HepG2 (cell line): ENCODE measurements around the gene GDF7. TPM values are rescaled to one million over a fixed set of nuclear protein-coding genes. Genes with fewer than 3 reads are reported as not detected.

Source experiments
- DR1 ChIP-seq: sonication (generic); formaldehyde crosslinking; IDR thresholded peaks from 2 replicates; pipeline ENCODE4 v1.8.0; 2021; ENCODE audit warnings: mild to moderate bottlenecking, missing genetic modification reagents, inconsistent platforms
- GLI4 ChIP-seq: sonication (generic); formaldehyde crosslinking; IDR thresholded peaks from 2 replicates; pipeline ENCODE4 v1.5.1; 2020; ENCODE audit warnings: missing genetic modification reagents, mild to moderate bottlenecking, moderate library complexity, borderline replicate concordance
- KAT8 ChIP-seq: IDR thresholded peaks from 2 replicates; pipeline ENCODE4 v1.6.1; 2016; ENCODE audit warnings: missing genetic modification reagents, missing compliant biosample characterization
- LCORL ChIP-seq, 2 experiments: fragments of 450-650 bp in 1 of 2; sonication (generic) in 1 of 2; formaldehyde crosslinking in 1 of 2; IDR thresholded peaks; 2 replicates each; pipeline versions ENCODE4 v1.5.0 to v1.6.1; 2017 to 2020; ENCODE audit warnings: antibody characterized with exemption in 1 of 2, missing genetic modification reagents in 1 of 2
- MAFF ChIP-seq: IDR thresholded peaks from 2 replicates; pipeline ENCODE4 v1.6.1; 2011; ENCODE audit warnings: low read depth, low read length, improper control_type of control experiment
- MED1 ChIP-seq: sonication (generic); formaldehyde crosslinking; IDR thresholded peaks from 2 replicates; pipeline ENCODE4 v1.4.0; 2020; ENCODE audit warnings: missing genetic modification reagents
- MED8 ChIP-seq: sonication (generic); formaldehyde crosslinking; IDR thresholded peaks from 2 replicates; pipeline ENCODE4 v1.8.1; 2023; ENCODE audit warnings: mild to moderate bottlenecking, missing genetic modification reagents; ENCODE audit not compliant: insufficient replicate concordance
- NFIB ChIP-seq: sonication (generic); formaldehyde crosslinking; IDR thresholded peaks from 2 replicates; pipeline ENCODE4 v1.9.0; 2021; ENCODE audit warnings: missing genetic modification reagents, mild to moderate bottlenecking, borderline replicate concordance
- NR3C1 ChIP-seq: sonication (generic); formaldehyde crosslinking; IDR thresholded peaks from 2 replicates; pipeline ENCODE4 v1.4.0; 2020; ENCODE audit warnings: missing genetic modification reagents
- ZBTB4 ChIP-seq: sonication (generic); formaldehyde crosslinking; IDR thresholded peaks from 2 replicates; pipeline ENCODE4 v1.4.0; 2020; ENCODE audit warnings: missing genetic modification reagents, mild to moderate bottlenecking, borderline replicate concordance
- ZFP37 ChIP-seq: sonication (generic); formaldehyde crosslinking; IDR thresholded peaks from 2 replicates; pipeline ENCODE4 v1.4.0; 2020; ENCODE audit warnings: missing genetic modification reagents, borderline replicate concordance
- ZNF142 ChIP-seq: sonication (generic); formaldehyde crosslinking; IDR thresholded peaks from 2 replicates; pipeline ENCODE4 v1.4.0; 2020; ENCODE audit warnings: missing genetic modification reagents
- ZNF143 ChIP-seq: sonication (generic); formaldehyde crosslinking; IDR thresholded peaks from 2 replicates; pipeline ENCODE4 v1.4.0; 2020; ENCODE audit warnings: missing genetic modification reagents
- ZNF274 ChIP-seq: sonication (generic); formaldehyde crosslinking; IDR thresholded peaks from 2 replicates; pipeline ENCODE4 v1.5.1; 2020; ENCODE audit warnings: mild to moderate bottlenecking, missing genetic modification reagents
- ZNF576 ChIP-seq: sonication (generic); formaldehyde crosslinking; IDR thresholded peaks from 2 replicates; pipeline ENCODE4 v1.4.0; 2020; ENCODE audit warnings: mild to moderate bottlenecking, missing genetic modification reagents
- ZNF614 ChIP-seq: IDR thresholded peaks from 2 replicates; pipeline ENCODE4 v1.6.1; 2018; ENCODE audit warnings: missing biosample characterization, missing genetic modification reagents, inconsistent platforms, borderline replicate concordance
- ZNF780A ChIP-seq: sonication (generic); formaldehyde crosslinking; IDR thresholded peaks from 2 replicates; pipeline ENCODE4 v1.8.0; 2022; ENCODE audit warnings: mild to moderate bottlenecking, missing genetic modification reagents, moderate library complexity
- ZNF788 ChIP-seq: sonication (generic); formaldehyde crosslinking; IDR thresholded peaks from 2 replicates; pipeline ENCODE4 v1.5.0; 2020; ENCODE audit warnings: mild to moderate bottlenecking, missing genetic modification reagents, borderline replicate concordance
- polyA plus RNA-seq, 8 experiments: library from polyadenylated mRNA; depleted of rRNA in 3 of 8; stranded (reverse) in 7 of 8; unstranded in 1 of 8; fragments of >200 nt; fragmentation: Illumina TruSeq in 4 of 8; extraction: Trizol in 4 of 8; gene quantifications; 2 replicates each; pipeline versions ENCODE4 v1.2.1 to v1.2.3, GENCODE V29; 2011 to 2016; ENCODE audit warnings: low read depth in 4 of 8, missing spikeins in 1 of 8, mixed read lengths in 1 of 8; ENCODE audit not compliant: insufficient read depth in 1 of 8
- total RNA-seq, 5 experiments: library from RNA; depleted of rRNA; stranded (reverse); fragments of >200 nt; fragmentation: Illumina TruSeq; extraction: Trizol; gene quantifications; 2 replicates each; pipeline ENCODE4 v1.2.3, GENCODE V29; 2016; ENCODE audit warnings: low read depth in 1 of 5

GDF7 gene
- total and polyA plus RNA-seq, 2 of the 13 experiments (the other 11 are each of a cell fraction or from before 2014, with no cell fraction given), result 1.6 to 15.0 TPM

GRCh38 chr2:20676353-20677215, 9.6 kb downstream of the GDF7 start (continued):
- TF ChIP-seq MED8 (peak; percentile 71), ZNF142 (CRISPR knock-in tag) (peak; percentile 81; the same call in 1 of the 2 replicates), ZBTB4 (CRISPR knock-in tag) (peak; percentile 76; the same call in 1 of the 2 replicates), ZNF576 (CRISPR knock-in tag) (peak; percentile 91), LCORL (IDR thresholded peaks at IDR 0.05) (no peak), LCORL (CRISPR knock-in tag; IDR thresholded peaks at IDR 0.05) (peak; percentile 91), ZNF614 (peak; percentile 99), MAFF (0 out of 2 replicates have a peak, but pooled peaks have one; percentile 25), KAT8 (CRISPR knock-in tag) (peak; percentile 90), ZNF274 (CRISPR knock-in tag) (peak; percentile 58), DR1 (CRISPR knock-in tag) (peak; percentile 80), ZFP37 (CRISPR knock-in tag) (0 out of 2 replicates have a peak, but pooled peaks have one; percentile 24), MED1 (CRISPR knock-in tag) (peak; percentile 90), ZNF143 (peak; percentile 45; the same call in 1 of the 2 replicates), NFIB (no peak), GLI4 (CRISPR knock-in tag) (no peak), NR3C1 (CRISPR knock-in tag) (no peak), ZNF788 (CRISPR knock-in tag) (peak; percentile 90), ZNF780A (CRISPR knock-in tag) (0 out of 2 replicates have a peak, but pooled peaks have one; percentile 40)
